Spleen (tissue), 7 donors: Measurements from ENCODE around the gene C14orf132.
"Not testable (repeated sequence)": the region's sequence is repeated elsewhere in the genome, so short reads cannot be mapped to it uniquely, and the experiment has no call there.

ENCODE experiments used
- POLR2A ChIP-seq, 3 donors: fragments of 450-650 bp; IDR thresholded peaks; one replicate each; pipeline ENCODE4 v1.5.1; 2017; ENCODE audit warnings: antibody characterized with exemption in 3 of 3, mild to moderate bottlenecking in 1 of 3
- TF ChIP-seq, protein P1 (sequence below), 11 experiments: fragments of 200-600 bp in 7 of 11; fragments of 450-650 bp in 4 of 11; sonication (generic) in 4 of 11; IDR thresholded peaks in 8 of 11; conservative IDR thresholded peaks in 3 of 11; 1 replicate in 7 of 11; 2 replicates in 4 of 11; pipeline versions ENCODE4 v1.4.0 to v1.8.0; 2016 to 2021; ENCODE audit warnings: antibody characterized with exemption in 11 of 11, inconsistent platforms in 4 of 11, mild to moderate bottlenecking in 1 of 11
- donor health status: DM: no; HTN: no; CAD: no; lungs with moderate emphysema.
- donor health status: DM: no; HTN: no; CAD: no.
- donor health status: DM: no; HTN: no; CAD: no.

DNA sequence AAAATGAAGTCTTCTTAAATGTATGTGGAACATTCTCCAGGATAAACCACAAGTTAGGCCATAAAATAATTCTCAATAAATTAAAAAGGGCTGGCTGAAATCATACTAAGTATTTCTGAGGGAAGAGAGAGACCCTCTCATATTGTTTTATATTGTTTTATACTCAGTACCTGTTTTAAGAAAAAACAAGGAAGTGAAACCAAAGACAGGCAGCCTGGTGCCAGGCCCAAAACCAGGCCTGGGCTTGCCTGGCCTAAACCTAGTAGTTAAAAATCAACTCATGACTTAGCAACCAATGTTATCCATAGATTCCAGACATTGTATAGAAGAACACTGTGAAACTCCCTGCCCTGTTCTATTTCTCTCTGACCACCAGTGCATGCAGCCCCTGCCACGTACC is 26.4 kb upstream of the C14orf132 start:
- TF ChIP-seq, protein P1, sequence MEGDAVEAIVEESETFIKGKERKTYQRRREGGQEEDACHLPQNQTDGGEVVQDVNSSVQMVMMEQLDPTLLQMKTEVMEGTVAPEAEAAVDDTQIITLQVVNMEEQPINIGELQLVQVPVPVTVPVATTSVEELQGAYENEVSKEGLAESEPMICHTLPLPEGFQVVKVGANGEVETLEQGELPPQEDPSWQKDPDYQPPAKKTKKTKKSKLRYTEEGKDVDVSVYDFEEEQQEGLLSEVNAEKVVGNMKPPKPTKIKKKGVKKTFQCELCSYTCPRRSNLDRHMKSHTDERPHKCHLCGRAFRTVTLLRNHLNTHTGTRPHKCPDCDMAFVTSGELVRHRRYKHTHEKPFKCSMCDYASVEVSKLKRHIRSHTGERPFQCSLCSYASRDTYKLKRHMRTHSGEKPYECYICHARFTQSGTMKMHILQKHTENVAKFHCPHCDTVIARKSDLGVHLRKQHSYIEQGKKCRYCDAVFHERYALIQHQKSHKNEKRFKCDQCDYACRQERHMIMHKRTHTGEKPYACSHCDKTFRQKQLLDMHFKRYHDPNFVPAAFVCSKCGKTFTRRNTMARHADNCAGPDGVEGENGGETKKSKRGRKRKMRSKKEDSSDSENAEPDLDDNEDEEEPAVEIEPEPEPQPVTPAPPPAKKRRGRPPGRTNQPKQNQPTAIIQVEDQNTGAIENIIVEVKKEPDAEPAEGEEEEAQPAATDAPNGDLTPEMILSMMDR (IDR thresholded peaks at IDR 0.05 in 8 of 11, conservative IDR thresholded peaks at IDR 0.05 in 3 of 11): not testable (repeated sequence)
- TF ChIP-seq POLR2A (IDR thresholded peaks at IDR 0.05): not testable (repeated sequence)
